HEK293 (cell line): ENCODE results near the gene TRIM7.

Experiments
- CTCF ChIA-PET: fragments of 350-600 bp; formaldehyde crosslinking; extraction: SDS; loops from one replicate; lab custom pipeline; 2021; ENCODE audit warnings: antibody characterized with exemption; lab: Yijun Ruan, JAX
- POLR2A ChIA-PET: fragments of 300-600 bp; formaldehyde crosslinking; extraction: SDS; loops from one replicate; lab custom pipeline; 2020; ENCODE audit warnings: antibody characterized with exemption, inconsistent platforms; lab: Yijun Ruan, JAX
- H3K27ac ChIP-seq: fragments of 200-500 bp; sonication (Bioruptor generic); 2 replicates; pipeline ENCODE4 v1.5.1; 2014; ENCODE audit warnings: low read depth, low read length, control low read depth, inconsistent platforms; ENCODE audit errors: extremely low read depth
- H3K36me3 ChIP-seq, 2 experiments: fragments of 200-500 bp in 1 of 2; sonication (Bioruptor generic) in 1 of 2; 1 replicate in 1 of 2; 2 replicates in 1 of 2; pipeline ENCODE4 v1.5.1; 2014 to 2017; ENCODE audit warnings: inconsistent platforms in 2 of 2, low read length in 2 of 2; ENCODE audit not compliant: control insufficient read depth in 2 of 2, insufficient read depth in 1 of 2
- H3K4me1 ChIP-seq: fragments of 200-500 bp; sonication (Bioruptor generic); 2 replicates; pipeline ENCODE4 v1.5.1; 2014; ENCODE audit warnings: mild to moderate bottlenecking, low read length, inconsistent platforms; ENCODE audit not compliant: control insufficient read depth, insufficient read depth
- H3K4me3 ChIP-seq: 2 replicates; pipeline ENCODE4 v1.5.1; 2011; ENCODE audit warnings: low read depth, mild to moderate bottlenecking, control low read depth, low read length, moderate library complexity
- H3K9me3 ChIP-seq: fragments of 200-500 bp; sonication (Bioruptor generic); 2 replicates; pipeline ENCODE4 v1.5.1; 2014; ENCODE audit warnings: low read depth, low read length, inconsistent platforms; ENCODE audit not compliant: control insufficient read depth, insufficient read depth
- EGR2 ChIP-seq: fragments of 450-650 bp; formaldehyde crosslinking; IDR thresholded peaks from 2 replicates; pipeline ENCODE4 v1.5.1; 2016; ENCODE audit warnings: low read depth, missing biosample characterization, missing genetic modification characterization
- OVOL3 ChIP-seq: fragments of 450-650 bp; formaldehyde crosslinking; IDR thresholded peaks from 2 replicates; pipeline ENCODE4 v1.5.1; 2016; ENCODE audit warnings: missing biosample characterization, missing genetic modification characterization
- SCRT1 ChIP-seq: fragments of 450-650 bp; formaldehyde crosslinking; IDR thresholded peaks from 2 replicates; pipeline ENCODE4 v1.5.1; 2016; ENCODE audit warnings: missing biosample characterization, missing genetic modification characterization, borderline replicate concordance
- ZFHX2 ChIP-seq: fragments of 450-650 bp; formaldehyde crosslinking; conservative IDR thresholded peaks from 2 replicates; pipeline ENCODE4 v1.5.1; 2016; ENCODE audit warnings: missing biosample characterization, missing genetic modification characterization
- ZNF10 ChIP-seq: fragments of 450-650 bp; formaldehyde crosslinking; IDR thresholded peaks from 2 replicates; pipeline ENCODE4 v1.5.1; 2017; ENCODE audit warnings: missing biosample characterization, missing genetic modification characterization
- ZNF121 ChIP-seq: fragments of 450-650 bp; formaldehyde crosslinking; IDR thresholded peaks from 2 replicates; pipeline ENCODE4 v1.5.1; 2016; ENCODE audit warnings: missing biosample characterization, missing genetic modification characterization
- ZNF138 ChIP-seq: fragments of 450-650 bp; formaldehyde crosslinking; IDR thresholded peaks from 2 replicates; pipeline ENCODE4 v1.5.1; 2016; ENCODE audit warnings: missing biosample characterization, missing genetic modification characterization, borderline replicate concordance
- ZNF146 ChIP-seq: fragments of 450-650 bp; formaldehyde crosslinking; IDR thresholded peaks from 2 replicates; pipeline ENCODE4 v1.5.1; 2016; ENCODE audit warnings: missing biosample characterization, missing genetic modification characterization
- ZNF248 ChIP-seq: fragments of 450-650 bp; formaldehyde crosslinking; IDR thresholded peaks from 2 replicates; pipeline ENCODE4 v1.5.1; 2017; ENCODE audit warnings: missing biosample characterization, missing genetic modification characterization
- ZNF302 ChIP-seq: fragments of 450-650 bp; formaldehyde crosslinking; IDR thresholded peaks from 2 replicates; pipeline ENCODE4 v1.5.1; 2016; ENCODE audit warnings: missing biosample characterization, missing genetic modification characterization, low read depth
- ZNF341 ChIP-seq: fragments of 450-650 bp; formaldehyde crosslinking; IDR thresholded peaks from 2 replicates; pipeline ENCODE4; 2016; ENCODE audit warnings: low read depth, missing biosample characterization, missing genetic modification characterization
- ZNF354C ChIP-seq: fragments of 450-650 bp; formaldehyde crosslinking; IDR thresholded peaks from 2 replicates; pipeline ENCODE4 v1.5.1; 2016; ENCODE audit warnings: missing biosample characterization, missing genetic modification characterization, low read depth, borderline replicate concordance
- ZNF600 ChIP-seq: fragments of 450-650 bp; formaldehyde crosslinking; IDR thresholded peaks from 2 replicates; pipeline ENCODE4 v1.5.1; 2016; ENCODE audit warnings: missing biosample characterization, missing genetic modification characterization
- ZNF629 ChIP-seq: fragments of 450-650 bp; formaldehyde crosslinking; IDR thresholded peaks from 2 replicates; pipeline ENCODE4 v1.5.1; 2017; ENCODE audit warnings: missing biosample characterization, missing genetic modification characterization
- ZNF677 ChIP-seq: fragments of 450-650 bp; IDR thresholded peaks from 2 replicates; pipeline ENCODE4 v1.5.0; 2018; ENCODE audit warnings: missing biosample characterization, mild to moderate bottlenecking, missing genetic modification characterization, moderate library complexity
- ZNF792 ChIP-seq: fragments of 450-650 bp; formaldehyde crosslinking; IDR thresholded peaks from 2 replicates; pipeline ENCODE4 v1.5.1; 2016; ENCODE audit warnings: missing biosample characterization, missing genetic modification characterization
- ZXDB ChIP-seq: fragments of 450-650 bp; formaldehyde crosslinking; IDR thresholded peaks from 2 replicates; pipeline ENCODE4 v1.5.1; 2016; ENCODE audit warnings: missing biosample characterization, missing genetic modification characterization
- TF ChIP-seq, protein P1 (sequence below): fragments of 450-650 bp; formaldehyde crosslinking; IDR thresholded peaks from 2 replicates; pipeline ENCODE4 v1.5.1; 2016; ENCODE audit warnings: missing biosample characterization, missing genetic modification characterization
- TF ChIP-seq, protein P2 (sequence below): fragments of 450-650 bp; formaldehyde crosslinking; IDR thresholded peaks from 2 replicates; pipeline ENCODE4 v1.5.1; 2017; ENCODE audit warnings: missing biosample characterization, missing genetic modification characterization
- TF ChIP-seq, protein P3 (sequence below): fragments of 450-650 bp; formaldehyde crosslinking; IDR thresholded peaks from 2 replicates; pipeline ENCODE4 v1.5.1; 2017; ENCODE audit warnings: missing biosample characterization, missing genetic modification characterization

Gene TRIM7

DNA sequence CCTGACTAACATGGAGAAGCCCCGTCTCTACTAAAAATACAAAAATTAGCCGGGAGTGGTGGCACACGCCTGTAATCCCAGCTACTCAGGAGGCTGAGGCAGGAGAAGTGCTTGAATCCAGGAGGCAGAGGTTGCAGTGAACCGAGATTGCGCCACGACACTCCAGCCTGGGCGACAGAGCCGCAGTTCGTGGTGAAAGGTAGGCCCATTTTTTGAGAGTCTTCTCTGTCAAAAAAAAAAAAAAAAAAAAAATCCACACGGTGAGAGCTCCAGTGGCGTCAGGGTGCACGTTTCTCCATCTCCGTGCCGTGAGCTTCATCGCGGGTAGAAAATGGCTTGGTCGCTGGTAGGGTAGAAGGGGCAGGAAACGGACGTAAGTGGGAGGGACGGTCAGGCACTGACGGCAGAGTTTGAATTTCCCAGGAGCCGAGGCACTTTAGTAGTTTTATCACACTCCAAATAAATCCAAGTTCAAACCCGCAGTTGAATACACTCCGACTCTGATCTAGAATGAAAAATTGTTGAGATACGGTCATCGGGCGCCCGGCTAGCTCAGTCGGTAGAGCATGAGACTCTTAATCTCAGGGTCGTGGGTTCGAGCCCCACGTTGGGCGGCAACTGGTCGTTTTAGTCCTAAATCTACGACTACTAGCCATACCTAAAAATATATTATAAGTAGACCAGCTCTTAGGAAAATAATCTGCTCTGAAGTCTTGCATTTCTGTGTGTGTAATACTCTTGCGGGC is 2.4 kb upstream of the TRIM7 start (continued):
- 0 out of 2 replicates have a peak, but pooled peaks have one; percentile 33 for TF ChIP-seq OVOL3 (tag by site-specific recombination)
- TF ChIP-seq ZNF121 (tag by site-specific recombination) = peak; percentile 12; the same call in 1 of the 2 replicates
- TF ChIP-seq, protein P1, sequence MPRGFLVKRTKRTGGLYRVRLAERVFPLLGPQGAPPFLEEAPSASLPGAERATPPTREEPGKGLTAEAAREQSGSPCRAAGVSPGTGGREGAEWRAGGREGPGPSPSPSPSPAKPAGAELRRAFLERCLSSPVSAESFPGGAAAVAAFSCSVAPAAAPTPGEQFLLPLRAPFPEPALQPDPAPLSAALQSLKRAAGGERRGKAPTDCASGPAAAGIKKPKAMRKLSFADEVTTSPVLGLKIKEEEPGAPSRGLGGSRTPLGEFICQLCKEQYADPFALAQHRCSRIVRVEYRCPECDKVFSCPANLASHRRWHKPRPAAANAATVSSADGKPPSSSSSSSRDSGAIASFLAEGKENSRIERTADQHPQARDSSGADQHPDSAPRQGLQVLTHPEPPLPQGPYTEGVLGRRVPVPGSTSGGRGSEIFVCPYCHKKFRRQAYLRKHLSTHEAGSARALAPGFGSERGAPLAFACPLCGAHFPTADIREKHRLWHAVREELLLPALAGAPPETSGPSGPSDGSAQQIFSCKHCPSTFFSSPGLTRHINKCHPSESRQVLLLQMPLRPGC (tag by site-specific recombination) = no peak; the same call in none of the 2 replicates
- TF ChIP-seq ZNF248 = no peak
- TF ChIP-seq EGR2 (tag by site-specific recombination) = no peak
- peak; percentile 79 for TF ChIP-seq ZNF600 (tag by site-specific recombination)
- no peak; the same call in 1 of the 2 replicates for TF ChIP-seq ZNF146 (tag by site-specific recombination)
- no peak for TF ChIP-seq ZNF138 (tag by site-specific recombination)
- no peak for TF ChIP-seq ZNF302 (tag by site-specific recombination)
- TF ChIP-seq ZNF792 = no peak
- TF ChIP-seq, all 188 proteins: peak for 61

DNA sequence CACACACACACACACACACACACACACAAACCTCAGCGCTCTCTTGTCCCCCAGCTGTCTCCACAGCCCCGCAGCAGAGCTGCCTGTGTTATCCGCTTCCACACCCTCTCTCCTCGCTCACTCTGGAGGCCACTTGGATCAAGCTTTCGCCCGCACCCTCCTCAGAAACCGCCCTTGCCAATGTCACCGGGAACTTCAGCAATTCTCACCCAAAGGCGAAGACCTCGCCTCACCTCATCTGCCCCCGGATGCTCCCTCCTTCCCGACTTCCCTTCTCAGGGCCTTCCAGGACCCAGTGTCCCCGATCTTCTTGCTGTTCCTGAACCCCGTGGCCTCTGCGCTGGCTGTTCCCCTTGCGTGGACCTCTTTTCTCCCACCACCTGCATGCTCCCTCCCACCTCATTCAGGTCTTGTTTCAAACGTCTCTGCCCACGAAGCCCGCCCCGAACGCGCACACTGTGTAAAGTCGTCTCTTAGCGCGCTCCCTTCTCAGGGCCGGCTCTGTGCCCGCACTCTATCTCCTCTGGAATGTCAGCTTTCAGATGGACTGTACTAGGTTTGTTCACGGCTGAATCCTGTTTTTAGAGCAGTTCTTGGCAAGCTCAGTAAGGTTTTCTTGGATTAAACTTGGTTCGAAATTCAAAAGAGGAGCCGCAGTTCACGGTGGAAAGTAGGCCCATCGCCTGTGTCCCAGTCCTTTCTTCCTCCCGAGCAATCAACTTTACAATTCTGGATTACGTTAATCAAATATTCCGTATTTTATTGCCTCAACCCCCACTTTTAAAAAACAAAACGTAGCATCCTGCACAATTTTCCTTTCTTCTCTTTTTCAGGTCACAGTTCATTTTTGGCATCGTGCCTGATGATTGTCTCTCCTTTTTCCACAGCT is 1.0 kb upstream of the TRIM7 start:
- no peaks in the 10 kb centered on the region for H3K36me3 ChIP-seq
- no peak for TF ChIP-seq ZXDB (tag by site-specific recombination)
- 0 out of 2 replicates have a peak, but pooled peaks have one; percentile 5 for TF ChIP-seq SCRT1 (tag by site-specific recombination)
- TF ChIP-seq ZNF629 (tag by site-specific recombination) = no peak
- TF ChIP-seq ZNF354C = no peak
- TF ChIP-seq, protein P2, sequence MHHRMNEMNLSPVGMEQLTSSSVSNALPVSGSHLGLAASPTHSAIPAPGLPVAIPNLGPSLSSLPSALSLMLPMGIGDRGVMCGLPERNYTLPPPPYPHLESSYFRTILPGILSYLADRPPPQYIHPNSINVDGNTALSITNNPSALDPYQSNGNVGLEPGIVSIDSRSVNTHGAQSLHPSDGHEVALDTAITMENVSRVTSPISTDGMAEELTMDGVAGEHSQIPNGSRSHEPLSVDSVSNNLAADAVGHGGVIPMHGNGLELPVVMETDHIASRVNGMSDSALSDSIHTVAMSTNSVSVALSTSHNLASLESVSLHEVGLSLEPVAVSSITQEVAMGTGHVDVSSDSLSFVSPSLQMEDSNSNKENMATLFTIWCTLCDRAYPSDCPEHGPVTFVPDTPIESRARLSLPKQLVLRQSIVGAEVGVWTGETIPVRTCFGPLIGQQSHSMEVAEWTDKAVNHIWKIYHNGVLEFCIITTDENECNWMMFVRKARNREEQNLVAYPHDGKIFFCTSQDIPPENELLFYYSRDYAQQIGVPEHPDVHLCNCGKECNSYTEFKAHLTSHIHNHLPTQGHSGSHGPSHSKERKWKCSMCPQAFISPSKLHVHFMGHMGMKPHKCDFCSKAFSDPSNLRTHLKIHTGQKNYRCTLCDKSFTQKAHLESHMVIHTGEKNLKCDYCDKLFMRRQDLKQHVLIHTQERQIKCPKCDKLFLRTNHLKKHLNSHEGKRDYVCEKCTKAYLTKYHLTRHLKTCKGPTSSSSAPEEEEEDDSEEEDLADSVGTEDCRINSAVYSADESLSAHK (tag by site-specific recombination) = 0 out of 2 replicates have a peak, but pooled peaks have one; percentile 16
- TF ChIP-seq, protein P3, sequence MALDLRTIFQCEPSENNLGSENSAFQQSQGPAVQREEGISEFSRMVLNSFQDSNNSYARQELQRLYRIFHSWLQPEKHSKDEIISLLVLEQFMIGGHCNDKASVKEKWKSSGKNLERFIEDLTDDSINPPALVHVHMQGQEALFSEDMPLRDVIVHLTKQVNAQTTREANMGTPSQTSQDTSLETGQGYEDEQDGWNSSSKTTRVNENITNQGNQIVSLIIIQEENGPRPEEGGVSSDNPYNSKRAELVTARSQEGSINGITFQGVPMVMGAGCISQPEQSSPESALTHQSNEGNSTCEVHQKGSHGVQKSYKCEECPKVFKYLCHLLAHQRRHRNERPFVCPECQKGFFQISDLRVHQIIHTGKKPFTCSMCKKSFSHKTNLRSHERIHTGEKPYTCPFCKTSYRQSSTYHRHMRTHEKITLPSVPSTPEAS (tag by site-specific recombination) = peak; percentile 91; the same call in 1 of the 2 replicates
- no peak for TF ChIP-seq ZNF10 (tag by site-specific recombination)
- peak; percentile 34; the same call in 1 of the 2 replicates for TF ChIP-seq ZNF341
- no peak for TF ChIP-seq ZFHX2 (tag by site-specific recombination)
- TF ChIP-seq ZNF677 = peak; percentile 93
- no peak overlapping the region for H3K27ac ChIP-seq
- H3K9me3 ChIP-seq = no peaks in the 10 kb centered on the region
- no peaks in the 10 kb centered on the region for H3K4me1 ChIP-seq
- H3K4me3 ChIP-seq = peak overlapping the region; percentile 30
- POLR2A ChIA-PET = interaction anchor here (1.2 to 5.5 kb wide), 9 partner anchors 10 to 55 kb away, joined by 5 to 86 read pairs (median 9); partner anchors contain the start of genes RACK1, TRIM41 and TRIM52
- CTCF ChIA-PET = interaction anchor here (0.6 to 3.6 kb wide), 6 partner anchors 15 to 37 kb away, joined by 3 to 12 read pairs (median 7); partner anchors contain the start of gene TRIM41
